HL-60 (cell line): ENCODE results near the gene PANK4.
"Not testable (repeated sequence)": the region's sequence is repeated elsewhere in the genome, so short reads cannot be mapped to it uniquely, and the experiment has no call there.

Experiments
- DNase-seq, 2 experiments: peaks; one replicate each; pipeline ENCODE4 v3.0.0-alpha.2; 2010 to 2020; ENCODE audit warnings: low read depth in 1 of 2, low spot score in 1 of 2
- H3K27ac ChIP-seq: fragments of 250-450 bp; sonication (Bioruptor Pico); replicated peaks from 2 replicates; pipeline ENCODE4 v1.5.1; 2020; ENCODE audit warnings: mild to moderate bottlenecking, moderate library complexity
- H3K27me3 ChIP-seq: fragments of 250-450 bp; sonication (Bioruptor Pico); 2 replicates; pipeline ENCODE4 v1.5.1; 2021; ENCODE audit warnings: mild to moderate bottlenecking, moderate library complexity; ENCODE audit not compliant: insufficient read depth, poor library complexity, severe bottlenecking
- H3K4me3 ChIP-seq: replicated peaks from 2 replicates; pipeline ENCODE4 v1.5.1; 2011; ENCODE audit warnings: mild to moderate bottlenecking, control low read depth, low read length; ENCODE audit not compliant: insufficient read depth
- GABPA ChIP-seq: IDR thresholded peaks from 2 replicates; pipeline ENCODE4 v1.6.1; 2012; ENCODE audit warnings: low read depth
- POLR2AphosphoS5 ChIP-seq: IDR thresholded peaks from 2 replicates; pipeline ENCODE4 v1.6.1; 2012; ENCODE audit warnings: low read depth
- SPI1 ChIP-seq: IDR thresholded peaks from 2 replicates; pipeline ENCODE4 v1.6.1; 2012; ENCODE audit warnings: low read depth, mild to moderate bottlenecking, borderline replicate concordance
- TF ChIP-seq, protein P1 (sequence below): IDR thresholded peaks from 2 replicates; pipeline ENCODE4 v1.6.1; 2012; ENCODE audit warnings: low read depth; ENCODE audit not compliant: insufficient replicate concordance
- TF ChIP-seq, protein P2 (sequence below): IDR thresholded peaks from one replicate; pipeline ENCODE4 v1.5.1; 2011; ENCODE audit warnings: low read length, control low read depth, inconsistent platforms; ENCODE audit not compliant: insufficient read depth

The PANK4 gene

DNA sequence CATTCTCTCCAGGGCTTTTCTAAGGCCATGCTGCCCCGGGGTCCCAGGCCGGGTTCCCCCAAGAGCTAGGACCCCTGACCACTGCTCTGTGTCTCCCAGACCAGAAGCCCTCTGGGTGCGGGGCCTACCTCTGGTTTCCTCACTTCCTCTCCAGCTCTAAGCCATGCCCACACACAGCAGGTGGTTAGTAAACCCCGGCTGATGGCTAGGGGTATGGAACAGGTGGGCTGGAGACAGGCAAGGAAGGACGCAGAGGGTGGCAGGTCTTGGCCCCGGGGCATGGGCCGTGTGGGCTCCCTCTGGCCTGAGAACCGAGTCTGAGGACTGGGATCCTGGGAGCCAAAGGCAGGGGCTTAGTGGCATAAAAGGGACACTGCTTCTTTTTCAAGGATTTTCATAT, 66.2 kb downstream of the PANK4 start:
- peaks cover 3% of the 10 kb centered on the region for H3K27me3 ChIP-seq
- no peak overlapping the region for H3K27ac ChIP-seq
- TF ChIP-seq POLR2AphosphoS5 (no peak), SPI1 (no peak), GABPA (no peak)
- TF ChIP-seq, protein P1, sequence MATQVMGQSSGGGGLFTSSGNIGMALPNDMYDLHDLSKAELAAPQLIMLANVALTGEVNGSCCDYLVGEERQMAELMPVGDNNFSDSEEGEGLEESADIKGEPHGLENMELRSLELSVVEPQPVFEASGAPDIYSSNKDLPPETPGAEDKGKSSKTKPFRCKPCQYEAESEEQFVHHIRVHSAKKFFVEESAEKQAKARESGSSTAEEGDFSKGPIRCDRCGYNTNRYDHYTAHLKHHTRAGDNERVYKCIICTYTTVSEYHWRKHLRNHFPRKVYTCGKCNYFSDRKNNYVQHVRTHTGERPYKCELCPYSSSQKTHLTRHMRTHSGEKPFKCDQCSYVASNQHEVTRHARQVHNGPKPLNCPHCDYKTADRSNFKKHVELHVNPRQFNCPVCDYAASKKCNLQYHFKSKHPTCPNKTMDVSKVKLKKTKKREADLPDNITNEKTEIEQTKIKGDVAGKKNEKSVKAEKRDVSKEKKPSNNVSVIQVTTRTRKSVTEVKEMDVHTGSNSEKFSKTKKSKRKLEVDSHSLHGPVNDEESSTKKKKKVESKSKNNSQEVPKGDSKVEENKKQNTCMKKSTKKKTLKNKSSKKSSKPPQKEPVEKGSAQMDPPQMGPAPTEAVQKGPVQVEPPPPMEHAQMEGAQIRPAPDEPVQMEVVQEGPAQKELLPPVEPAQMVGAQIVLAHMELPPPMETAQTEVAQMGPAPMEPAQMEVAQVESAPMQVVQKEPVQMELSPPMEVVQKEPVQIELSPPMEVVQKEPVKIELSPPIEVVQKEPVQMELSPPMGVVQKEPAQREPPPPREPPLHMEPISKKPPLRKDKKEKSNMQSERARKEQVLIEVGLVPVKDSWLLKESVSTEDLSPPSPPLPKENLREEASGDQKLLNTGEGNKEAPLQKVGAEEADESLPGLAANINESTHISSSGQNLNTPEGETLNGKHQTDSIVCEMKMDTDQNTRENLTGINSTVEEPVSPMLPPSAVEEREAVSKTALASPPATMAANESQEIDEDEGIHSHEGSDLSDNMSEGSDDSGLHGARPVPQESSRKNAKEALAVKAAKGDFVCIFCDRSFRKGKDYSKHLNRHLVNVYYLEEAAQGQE: no peak
- TF ChIP-seq, protein P2, sequence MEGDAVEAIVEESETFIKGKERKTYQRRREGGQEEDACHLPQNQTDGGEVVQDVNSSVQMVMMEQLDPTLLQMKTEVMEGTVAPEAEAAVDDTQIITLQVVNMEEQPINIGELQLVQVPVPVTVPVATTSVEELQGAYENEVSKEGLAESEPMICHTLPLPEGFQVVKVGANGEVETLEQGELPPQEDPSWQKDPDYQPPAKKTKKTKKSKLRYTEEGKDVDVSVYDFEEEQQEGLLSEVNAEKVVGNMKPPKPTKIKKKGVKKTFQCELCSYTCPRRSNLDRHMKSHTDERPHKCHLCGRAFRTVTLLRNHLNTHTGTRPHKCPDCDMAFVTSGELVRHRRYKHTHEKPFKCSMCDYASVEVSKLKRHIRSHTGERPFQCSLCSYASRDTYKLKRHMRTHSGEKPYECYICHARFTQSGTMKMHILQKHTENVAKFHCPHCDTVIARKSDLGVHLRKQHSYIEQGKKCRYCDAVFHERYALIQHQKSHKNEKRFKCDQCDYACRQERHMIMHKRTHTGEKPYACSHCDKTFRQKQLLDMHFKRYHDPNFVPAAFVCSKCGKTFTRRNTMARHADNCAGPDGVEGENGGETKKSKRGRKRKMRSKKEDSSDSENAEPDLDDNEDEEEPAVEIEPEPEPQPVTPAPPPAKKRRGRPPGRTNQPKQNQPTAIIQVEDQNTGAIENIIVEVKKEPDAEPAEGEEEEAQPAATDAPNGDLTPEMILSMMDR: no peak
- H3K4me3 ChIP-seq: no peak overlapping the region
- DNase-seq: no peak

DNA sequence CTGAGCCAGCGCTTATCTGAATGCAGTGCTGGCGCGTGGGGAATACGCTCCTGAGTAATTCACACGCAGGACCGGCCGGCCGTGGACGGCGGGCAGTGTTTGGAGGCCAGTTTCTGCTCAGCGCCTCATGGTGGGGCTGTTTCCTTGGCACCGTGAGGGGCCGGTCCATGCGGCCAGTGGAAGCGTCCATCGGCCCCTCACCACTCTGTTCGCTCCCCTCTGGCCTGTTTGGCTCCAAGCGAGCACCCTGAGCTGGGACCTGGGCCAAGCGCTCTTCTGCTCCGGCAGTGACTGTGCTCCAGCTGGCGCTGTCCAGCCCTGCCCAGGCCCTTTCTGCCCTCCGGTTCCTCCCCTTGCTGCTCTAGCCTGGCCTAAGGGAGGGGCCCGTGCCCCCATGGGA, 66.6 kb downstream of the PANK4 start:
- no peak overlapping the region for H3K27ac ChIP-seq
- H3K4me3 ChIP-seq: no peak overlapping the region
- TF ChIP-seq, protein P1: peak; percentile 48
- no peak for TF ChIP-seq SPI1
- DNase-seq: no peak
- peaks cover 3% of the 10 kb centered on the region for H3K27me3 ChIP-seq

DNA sequence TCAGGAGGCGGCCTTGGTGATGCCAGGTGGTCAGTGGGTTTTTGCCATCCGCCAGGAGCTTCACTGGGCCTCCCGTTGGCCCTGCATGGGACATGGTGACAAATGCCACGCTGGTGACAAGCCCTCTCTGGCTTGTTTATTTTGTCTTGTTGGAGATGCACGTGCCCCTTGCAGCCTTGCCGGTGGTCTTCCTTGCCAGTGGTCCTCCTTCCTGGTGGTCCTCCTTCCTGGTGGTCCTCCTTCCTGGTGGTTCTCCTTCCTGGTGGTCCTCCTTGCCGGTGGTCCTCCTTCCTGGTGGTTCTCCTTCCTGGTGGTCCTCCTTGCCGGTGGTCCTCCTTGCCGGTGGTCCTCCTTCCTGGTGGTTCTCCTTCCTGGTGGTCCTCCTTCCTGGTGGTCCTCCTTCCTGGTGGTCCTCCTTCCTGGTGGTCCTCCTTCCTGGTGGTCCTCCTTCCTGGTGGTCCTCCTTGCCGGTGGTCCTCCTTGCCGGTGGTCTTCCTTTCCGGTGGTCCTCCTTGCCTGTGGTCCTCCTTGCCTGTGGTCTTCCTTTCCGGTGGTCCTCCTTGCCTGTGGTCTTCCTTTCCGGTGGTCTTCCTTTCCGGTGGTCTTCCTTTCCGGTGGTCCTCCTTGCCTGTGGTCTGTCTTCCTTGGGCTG, 67.2 kb downstream of the PANK4 start:
- DNase-seq, H3K4me3 ChIP-seq, H3K27me3 ChIP-seq, H3K27ac ChIP-seq: not testable (repeated sequence)

DNA sequence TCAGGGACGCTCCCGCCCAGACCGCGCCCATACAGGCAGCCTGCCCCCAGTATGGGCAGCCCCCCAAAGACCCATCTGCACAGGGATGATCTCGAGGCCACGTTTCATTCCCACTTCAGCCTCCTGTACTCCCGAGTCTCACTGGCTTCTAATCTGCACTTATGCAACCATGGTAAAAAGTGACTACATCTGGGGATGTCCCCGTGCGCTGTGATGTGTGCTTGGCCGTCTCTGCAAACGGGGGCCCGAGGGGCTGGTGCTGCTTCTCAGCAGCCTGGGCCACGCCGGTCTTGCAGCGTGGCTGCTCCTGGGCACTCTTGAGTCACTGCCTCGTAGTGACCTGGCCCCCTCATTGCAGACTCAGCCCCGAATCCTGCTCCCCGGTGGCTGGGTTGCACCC, 67.7 kb downstream of the PANK4 start:
- TF ChIP-seq SPI1 (no peak), GABPA (no peak), POLR2AphosphoS5 (no peak)
- TF ChIP-seq, protein P1: no peak
- TF ChIP-seq, protein P2: no peak
- no peak for DNase-seq
- H3K27ac ChIP-seq: no peak overlapping the region
- H3K27me3 ChIP-seq: peaks cover 3% of the 10 kb centered on the region
- no peak overlapping the region for H3K4me3 ChIP-seq
